Erythroblast (primary cell): ENCODE measurements around the gene SLC26A5.

ENCODE experiments used
- GATA1 ChIP-seq: IDR thresholded peaks from 2 replicates; pipeline ENCODE4 v1.6.1; 2011; ENCODE audit warnings: low read depth, mild to moderate bottlenecking, control low read depth, low read length, moderate library complexity
- POLR2A ChIP-seq: IDR thresholded peaks from 2 replicates; pipeline ENCODE4 v1.6.1; 2011; ENCODE audit warnings: mild to moderate bottlenecking, low read length

GRCh38 chr7:103347507-103348267, 98.3 kb downstream of the SLC26A5 start, which contains the start of gene PSMC2:
- TF ChIP-seq POLR2A, result peak; percentile 86
- no peak for TF ChIP-seq GATA1
